Esophagus muscularis mucosa (tissue), 3 donors: ENCODE measurements around the gene FEZF1.

ENCODE experiments used
- POLR2A ChIP-seq: fragments of 450-650 bp; IDR thresholded peaks from one replicate; pipeline ENCODE4 v1.6.1; 2017; ENCODE audit warnings: antibody characterized with exemption, moderate library complexity, mild to moderate bottlenecking, low read depth
- POLR2AphosphoS5 ChIP-seq, 2 donors: sonication (generic); formaldehyde crosslinking; IDR thresholded peaks; one replicate each; pipeline ENCODE4 v1.6.1; 2017; ENCODE audit warnings: antibody characterized with exemption in 2 of 2
- TF ChIP-seq, protein P1 (sequence below), 3 experiments: fragments of 200-600 bp in 2 of 3; fragments of 450-650 bp in 1 of 3; sonication (generic) in 2 of 3; IDR thresholded peaks; one replicate each; pipeline ENCODE4 v1.5.1; 2017 to 2019; ENCODE audit warnings: antibody characterized with exemption in 3 of 3, mild to moderate bottlenecking in 2 of 3, moderate library complexity in 1 of 3

DNA sequence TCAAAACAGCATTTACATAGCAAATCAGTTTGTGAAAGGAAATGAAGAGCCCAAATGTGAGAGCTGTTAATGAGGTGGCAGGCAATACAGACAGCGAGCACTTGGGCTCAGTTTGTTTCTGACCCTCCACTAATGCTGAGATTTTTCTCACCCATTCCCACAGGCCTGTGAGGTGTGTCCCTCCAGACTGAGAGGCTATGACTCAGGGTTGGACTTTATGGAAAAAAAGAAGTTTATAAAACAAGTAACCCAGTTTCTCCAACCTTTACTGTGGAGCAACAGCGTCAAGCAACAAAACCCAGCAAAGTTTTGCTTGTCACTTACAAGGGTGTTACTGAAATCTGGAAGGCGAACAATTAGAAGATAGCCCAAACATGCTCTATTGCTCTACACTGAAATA lies 4.9 kb upstream of the FEZF1 start:
- TF ChIP-seq, protein P1, sequence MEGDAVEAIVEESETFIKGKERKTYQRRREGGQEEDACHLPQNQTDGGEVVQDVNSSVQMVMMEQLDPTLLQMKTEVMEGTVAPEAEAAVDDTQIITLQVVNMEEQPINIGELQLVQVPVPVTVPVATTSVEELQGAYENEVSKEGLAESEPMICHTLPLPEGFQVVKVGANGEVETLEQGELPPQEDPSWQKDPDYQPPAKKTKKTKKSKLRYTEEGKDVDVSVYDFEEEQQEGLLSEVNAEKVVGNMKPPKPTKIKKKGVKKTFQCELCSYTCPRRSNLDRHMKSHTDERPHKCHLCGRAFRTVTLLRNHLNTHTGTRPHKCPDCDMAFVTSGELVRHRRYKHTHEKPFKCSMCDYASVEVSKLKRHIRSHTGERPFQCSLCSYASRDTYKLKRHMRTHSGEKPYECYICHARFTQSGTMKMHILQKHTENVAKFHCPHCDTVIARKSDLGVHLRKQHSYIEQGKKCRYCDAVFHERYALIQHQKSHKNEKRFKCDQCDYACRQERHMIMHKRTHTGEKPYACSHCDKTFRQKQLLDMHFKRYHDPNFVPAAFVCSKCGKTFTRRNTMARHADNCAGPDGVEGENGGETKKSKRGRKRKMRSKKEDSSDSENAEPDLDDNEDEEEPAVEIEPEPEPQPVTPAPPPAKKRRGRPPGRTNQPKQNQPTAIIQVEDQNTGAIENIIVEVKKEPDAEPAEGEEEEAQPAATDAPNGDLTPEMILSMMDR (IDR thresholded peaks at IDR 0.05), result no peak
- TF ChIP-seq POLR2A (no peak), POLR2AphosphoS5 (IDR thresholded peaks at IDR 0.05) (no peak)
